ENCODE measurements around the gene ADAMTS3.

DNA sequence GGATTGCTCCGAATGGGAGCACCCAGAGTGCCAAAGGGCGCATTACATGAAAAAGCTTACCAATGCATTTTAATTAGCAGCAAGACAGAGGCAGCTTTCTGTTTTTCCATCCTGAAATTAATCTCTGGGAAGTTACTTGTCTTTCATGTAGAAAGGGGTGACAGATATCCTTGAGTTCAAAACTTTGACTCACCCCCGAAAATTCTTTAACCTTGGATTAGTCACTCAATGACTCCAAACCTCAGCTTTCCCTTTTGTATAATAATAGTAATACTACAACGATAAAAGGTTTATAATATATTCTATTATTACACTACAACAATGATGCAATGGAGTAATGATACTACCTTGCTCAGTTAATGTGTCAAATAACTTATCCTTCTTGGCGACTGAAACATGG lies 126.3 kb downstream of the ADAMTS3 start:
- TF ChIP-seq POLR2A (IDR thresholded peaks at IDR 0.05): no peak
- TF ChIP-seq, protein P1, sequence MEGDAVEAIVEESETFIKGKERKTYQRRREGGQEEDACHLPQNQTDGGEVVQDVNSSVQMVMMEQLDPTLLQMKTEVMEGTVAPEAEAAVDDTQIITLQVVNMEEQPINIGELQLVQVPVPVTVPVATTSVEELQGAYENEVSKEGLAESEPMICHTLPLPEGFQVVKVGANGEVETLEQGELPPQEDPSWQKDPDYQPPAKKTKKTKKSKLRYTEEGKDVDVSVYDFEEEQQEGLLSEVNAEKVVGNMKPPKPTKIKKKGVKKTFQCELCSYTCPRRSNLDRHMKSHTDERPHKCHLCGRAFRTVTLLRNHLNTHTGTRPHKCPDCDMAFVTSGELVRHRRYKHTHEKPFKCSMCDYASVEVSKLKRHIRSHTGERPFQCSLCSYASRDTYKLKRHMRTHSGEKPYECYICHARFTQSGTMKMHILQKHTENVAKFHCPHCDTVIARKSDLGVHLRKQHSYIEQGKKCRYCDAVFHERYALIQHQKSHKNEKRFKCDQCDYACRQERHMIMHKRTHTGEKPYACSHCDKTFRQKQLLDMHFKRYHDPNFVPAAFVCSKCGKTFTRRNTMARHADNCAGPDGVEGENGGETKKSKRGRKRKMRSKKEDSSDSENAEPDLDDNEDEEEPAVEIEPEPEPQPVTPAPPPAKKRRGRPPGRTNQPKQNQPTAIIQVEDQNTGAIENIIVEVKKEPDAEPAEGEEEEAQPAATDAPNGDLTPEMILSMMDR (IDR thresholded peaks at IDR 0.05): no peak

All from stomach (tissue), 4 donors.